Mucosa of stomach (tissue), 1 donor: Measurements from ENCODE around the gene MAPKAP1.

Source experiments
- H3K27me3 ChIP-seq: one replicate; pipeline ENCODE4 v1.7.0; 2013; ENCODE audit warnings: mild to moderate bottlenecking, low read length; ENCODE audit not compliant: control insufficient read depth, insufficient read depth
- H3K36me3 ChIP-seq: one replicate; pipeline ENCODE4 v1.7.0; 2013; ENCODE audit warnings: low read length; ENCODE audit not compliant: control insufficient read depth, insufficient read depth
- H3K4me1 ChIP-seq: one replicate; pipeline ENCODE4 v1.7.0; 2013; ENCODE audit warnings: mild to moderate bottlenecking, low read length; ENCODE audit not compliant: control insufficient read depth, insufficient read depth
- H3K4me3 ChIP-seq: one replicate; pipeline ENCODE4 v1.7.0; 2013; ENCODE audit warnings: low read length
- H3K9ac ChIP-seq: one replicate; pipeline ENCODE4 v1.7.0; 2013; ENCODE audit warnings: mild to moderate bottlenecking, low read length, moderate library complexity
- H3K9me3 ChIP-seq: one replicate; pipeline ENCODE4 v1.7.0; 2013; ENCODE audit warnings: mild to moderate bottlenecking, low read length, moderate library complexity; ENCODE audit not compliant: control insufficient read depth
- donor health status: Pancreatic carcinoma.

Gene MAPKAP1

GRCh38 chr9:125706651-125707471 is at the start of gene MAPKAP1:
Gene MAPKAP1 (minus strand): TSS chr9:125707208. CDS start chr9:125672574, 34,634 bp downstream.
- peak within 1 kb of the TSS; percentile 85 for H3K9ac ChIP-seq
- H3K9me3 ChIP-seq = no peaks in the 10 kb centered on the region
- no peaks in the 10 kb centered on the region for H3K36me3 ChIP-seq
- peaks cover 14% of the 10 kb centered on the region for H3K4me1 ChIP-seq
- no peaks in the 10 kb centered on the region for H3K27me3 ChIP-seq
- peak within 1 kb of the TSS; percentile 68 for H3K4me3 ChIP-seq

GRCh38 chr9:125756518-125756917 is 49.5 kb upstream of the MAPKAP1 start:
- Histone ChIP-seq H3K4me3 (no peak overlapping the region), H3K36me3 (no peaks in the 10 kb centered on the region), H3K27me3 (no peaks in the 10 kb centered on the region), H3K9ac (no peak overlapping the region), H3K4me1 (no peaks in the 10 kb centered on the region), H3K9me3 (no peaks in the 10 kb centered on the region)

- H3K9ac ChIP-seq = no peak overlapping the region
- H3K4me1 ChIP-seq = no peaks in the 10 kb centered on the region
- H3K9me3 ChIP-seq = no peaks in the 10 kb centered on the region
- H3K36me3 ChIP-seq = no peaks in the 10 kb centered on the region
- H3K4me3 ChIP-seq = no peak overlapping the region
- H3K27me3 ChIP-seq = no peaks in the 10 kb centered on the region
These were observed 48.3 kb upstream of the MAPKAP1 start for GRCh38 chr9:125755340-125755739.

GRCh38 chr9:125754096-125754495 is 47.1 kb upstream of the MAPKAP1 start:
- Histone ChIP-seq H3K4me3 (no peak overlapping the region), H3K36me3 (no peaks in the 10 kb centered on the region), H3K27me3 (no peaks in the 10 kb centered on the region), H3K9ac (no peak overlapping the region), H3K4me1 (peaks cover 5% of the 10 kb centered on the region), H3K9me3 (no peaks in the 10 kb centered on the region)

- no peaks in the 10 kb centered on the region for H3K27me3 ChIP-seq
- peaks cover 5% of the 10 kb centered on the region for H3K4me1 ChIP-seq
- H3K4me3 ChIP-seq = no peak overlapping the region
- no peaks in the 10 kb centered on the region for H3K36me3 ChIP-seq
- H3K9me3 ChIP-seq = no peaks in the 10 kb centered on the region
- no peak overlapping the region for H3K9ac ChIP-seq
These were observed 45.1 kb upstream of the MAPKAP1 start for GRCh38 chr9:125752070-125752628.

- peaks cover 9% of the 10 kb centered on the region for H3K4me1 ChIP-seq
- H3K9me3 ChIP-seq = no peaks in the 10 kb centered on the region
- H3K27me3 ChIP-seq = no peaks in the 10 kb centered on the region
- no peaks in the 10 kb centered on the region for H3K36me3 ChIP-seq
- H3K9ac ChIP-seq = no peak overlapping the region
- no peak overlapping the region for H3K4me3 ChIP-seq
These were observed 43.6 kb upstream of the MAPKAP1 start for GRCh38 chr9:125750627-125751011.

- H3K9ac ChIP-seq = peak overlapping the region; percentile 13
- no peaks in the 10 kb centered on the region for H3K9me3 ChIP-seq
- no peaks in the 10 kb centered on the region for H3K36me3 ChIP-seq
- peaks cover 10% of the 10 kb centered on the region for H3K4me1 ChIP-seq
- H3K4me3 ChIP-seq = no peak overlapping the region
- no peaks in the 10 kb centered on the region for H3K27me3 ChIP-seq
These were observed 43.1 kb upstream of the MAPKAP1 start for GRCh38 chr9:125749951-125750626.

- no peaks in the 10 kb centered on the region for H3K27me3 ChIP-seq
- H3K9ac ChIP-seq = peak overlapping the region; percentile 13
- no peaks in the 10 kb centered on the region for H3K36me3 ChIP-seq
- H3K4me1 ChIP-seq = peaks cover 10% of the 10 kb centered on the region
- no peak overlapping the region for H3K4me3 ChIP-seq
- no peaks in the 10 kb centered on the region for H3K9me3 ChIP-seq
These were observed 42.4 kb upstream of the MAPKAP1 start for GRCh38 chr9:125749287-125749935.

GRCh38 chr9:125748446-125749099 is 41.6 kb upstream of the MAPKAP1 start:
- Histone ChIP-seq H3K36me3 (no peaks in the 10 kb centered on the region), H3K9me3 (no peaks in the 10 kb centered on the region), H3K4me1 (peaks cover 10% of the 10 kb centered on the region)

GRCh38 chr9:125747765-125748445 is 40.9 kb upstream of the MAPKAP1 start:
- Histone ChIP-seq H3K27me3 (no peaks in the 10 kb centered on the region), H3K36me3 (no peaks in the 10 kb centered on the region), H3K4me3 (peak overlapping the region; percentile 63), H3K9me3 (no peaks in the 10 kb centered on the region), H3K9ac (peak overlapping the region; percentile 74), H3K4me1 (peaks cover 10% of the 10 kb centered on the region)

More at GRCh38 chr9:125748446-125749099, 41.6 kb upstream of the MAPKAP1 start:
- Histone ChIP-seq H3K27me3 (no peaks in the 10 kb centered on the region), H3K9ac (peak overlapping the region; percentile 74), H3K4me3 (peak overlapping the region; percentile 63)

- peak within 1 kb of the TSS; percentile 63 for H3K4me3 ChIP-seq
- peak within 1 kb of the TSS; percentile 74 for H3K9ac ChIP-seq
- no peaks in the 10 kb centered on the region for H3K27me3 ChIP-seq
- no peaks in the 10 kb centered on the region for H3K36me3 ChIP-seq
- no peaks in the 10 kb centered on the region for H3K9me3 ChIP-seq
- peaks cover 10% of the 10 kb centered on the region for H3K4me1 ChIP-seq
These were observed 40.2 kb upstream of the MAPKAP1 start, which contains the start of gene PBX3 for GRCh38 chr9:125747053-125747764. Gene PBX3 (plus strand): TSS chr9:125747373.
